Ascending aorta (tissue), 2 donors: ENCODE data around the gene LRRC61. TPM values are rescaled to one million over a fixed set of nuclear protein-coding genes. Genes with fewer than 3 reads are reported as not detected.
"Not testable (repeated sequence)": the region's sequence is repeated elsewhere in the genome, so short reads cannot be mapped to it uniquely, and the experiment has no call there.

Experiments used
- DNase-seq, 2 donors: peaks; one replicate each; pipeline ENCODE4 v3.0.0-alpha.2; 2019; ENCODE audit warnings: low spot score in 2 of 2
- H3K27ac ChIP-seq, 2 donors: fragments of 200-600 bp; sonication (generic); one replicate each; pipeline ENCODE4 v1.5.1; 2016 to 2017; ENCODE audit warnings: mild to moderate bottlenecking in 1 of 2
- H3K27me3 ChIP-seq: fragments of 200-600 bp; sonication (generic); one replicate; pipeline ENCODE4 v1.5.1; 2017
- H3K36me3 ChIP-seq, 2 donors: fragments of 200-600 bp; sonication (generic); one replicate each; pipeline ENCODE4 v1.5.1; 2016
- H3K4me1 ChIP-seq, 2 donors: fragments of 200-600 bp; sonication (generic); one replicate each; pipeline ENCODE4 v1.5.1; 2016 to 2017; ENCODE audit warnings: mild to moderate bottlenecking in 1 of 2
- H3K4me3 ChIP-seq, 2 donors: fragments of 200-600 bp; sonication (generic); one replicate each; pipeline ENCODE4 v1.5.1; 2016 to 2017; ENCODE audit warnings: mild to moderate bottlenecking in 1 of 2
- H3K9me3 ChIP-seq, 2 donors: fragments of 200-600 bp; sonication (generic); one replicate each; pipeline ENCODE4 v1.5.1; 2016
- intact Hi-C: fragments of 100-400 bp; cut with DNase I; formaldehyde crosslinking; loops from one replicate; pipeline ENCODE4 v1.15.1; 2023
- total RNA-seq: library from RNA; depleted of rRNA; stranded (reverse); fragments of >200 nt; gene quantifications from one replicate; pipeline ENCODE4 v1.1.0, GENCODE V29; 2016
- TF ChIP-seq, protein P1 (sequence below), 3 experiments: fragments of 200-600 bp in 2 of 3; fragments of 450-650 bp in 1 of 3; sonication (generic) in 2 of 3; IDR thresholded peaks; one replicate each; pipeline ENCODE4 v1.5.1; 2016 to 2019; ENCODE audit warnings: antibody characterized with exemption in 3 of 3, mild to moderate bottlenecking in 1 of 3, moderate library complexity in 1 of 3

LRRC61 gene
- total RNA-seq, 1 donor from 2014 or later, result 14.7 TPM

DNA sequence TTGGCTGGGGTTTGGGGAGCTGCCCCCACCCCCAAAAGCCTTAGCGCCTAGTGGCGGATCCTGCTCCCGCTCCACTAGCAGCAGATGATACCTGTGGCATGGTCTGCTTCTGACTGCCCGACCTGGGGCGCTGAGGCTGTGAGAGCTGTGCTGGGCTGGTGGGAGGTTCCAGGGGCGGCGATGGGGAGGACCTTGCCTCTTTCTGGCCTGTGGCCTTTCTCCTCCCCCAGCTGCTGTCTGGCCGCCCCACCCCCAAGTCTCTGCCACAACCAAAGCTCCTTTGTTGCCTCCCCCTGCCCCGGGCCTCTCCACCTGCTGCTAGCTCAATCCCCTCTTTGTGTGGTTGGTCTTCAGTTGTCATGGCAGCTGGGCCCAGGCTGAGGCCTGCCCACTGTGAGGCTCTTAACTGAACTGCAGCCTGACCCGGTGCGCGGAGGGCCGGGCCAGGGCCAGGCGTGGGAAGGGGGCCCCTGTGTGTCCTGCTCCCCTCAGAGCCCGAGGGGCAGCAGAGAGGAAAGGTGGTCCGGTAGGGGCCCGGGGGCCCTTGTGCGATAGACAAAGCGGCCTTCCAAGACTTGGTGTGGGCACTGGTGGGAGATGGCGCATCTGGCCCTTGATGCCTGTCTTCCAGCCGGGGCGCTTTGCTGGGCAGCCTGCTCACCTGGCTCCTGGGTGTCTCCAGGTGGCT is 60.7 kb downstream of the LRRC61 start:
- peaks cover 0 to 9% of the 10 kb centered on the region in 2 donors for H3K4me1 ChIP-seq
- DNase-seq, result no peak
- no peaks in the 10 kb centered on the region for H3K36me3 ChIP-seq
- TF ChIP-seq, protein P1, sequence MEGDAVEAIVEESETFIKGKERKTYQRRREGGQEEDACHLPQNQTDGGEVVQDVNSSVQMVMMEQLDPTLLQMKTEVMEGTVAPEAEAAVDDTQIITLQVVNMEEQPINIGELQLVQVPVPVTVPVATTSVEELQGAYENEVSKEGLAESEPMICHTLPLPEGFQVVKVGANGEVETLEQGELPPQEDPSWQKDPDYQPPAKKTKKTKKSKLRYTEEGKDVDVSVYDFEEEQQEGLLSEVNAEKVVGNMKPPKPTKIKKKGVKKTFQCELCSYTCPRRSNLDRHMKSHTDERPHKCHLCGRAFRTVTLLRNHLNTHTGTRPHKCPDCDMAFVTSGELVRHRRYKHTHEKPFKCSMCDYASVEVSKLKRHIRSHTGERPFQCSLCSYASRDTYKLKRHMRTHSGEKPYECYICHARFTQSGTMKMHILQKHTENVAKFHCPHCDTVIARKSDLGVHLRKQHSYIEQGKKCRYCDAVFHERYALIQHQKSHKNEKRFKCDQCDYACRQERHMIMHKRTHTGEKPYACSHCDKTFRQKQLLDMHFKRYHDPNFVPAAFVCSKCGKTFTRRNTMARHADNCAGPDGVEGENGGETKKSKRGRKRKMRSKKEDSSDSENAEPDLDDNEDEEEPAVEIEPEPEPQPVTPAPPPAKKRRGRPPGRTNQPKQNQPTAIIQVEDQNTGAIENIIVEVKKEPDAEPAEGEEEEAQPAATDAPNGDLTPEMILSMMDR (IDR thresholded peaks at IDR 0.05), result no peak
- no peak overlapping the region for H3K27ac ChIP-seq
- H3K4me3 ChIP-seq, result no peak overlapping the region
- H3K9me3 ChIP-seq, result no peaks in the 10 kb centered on the region
- intact Hi-C loops, result no loop called here
- no peaks in the 10 kb centered on the region for H3K27me3 ChIP-seq

DNA sequence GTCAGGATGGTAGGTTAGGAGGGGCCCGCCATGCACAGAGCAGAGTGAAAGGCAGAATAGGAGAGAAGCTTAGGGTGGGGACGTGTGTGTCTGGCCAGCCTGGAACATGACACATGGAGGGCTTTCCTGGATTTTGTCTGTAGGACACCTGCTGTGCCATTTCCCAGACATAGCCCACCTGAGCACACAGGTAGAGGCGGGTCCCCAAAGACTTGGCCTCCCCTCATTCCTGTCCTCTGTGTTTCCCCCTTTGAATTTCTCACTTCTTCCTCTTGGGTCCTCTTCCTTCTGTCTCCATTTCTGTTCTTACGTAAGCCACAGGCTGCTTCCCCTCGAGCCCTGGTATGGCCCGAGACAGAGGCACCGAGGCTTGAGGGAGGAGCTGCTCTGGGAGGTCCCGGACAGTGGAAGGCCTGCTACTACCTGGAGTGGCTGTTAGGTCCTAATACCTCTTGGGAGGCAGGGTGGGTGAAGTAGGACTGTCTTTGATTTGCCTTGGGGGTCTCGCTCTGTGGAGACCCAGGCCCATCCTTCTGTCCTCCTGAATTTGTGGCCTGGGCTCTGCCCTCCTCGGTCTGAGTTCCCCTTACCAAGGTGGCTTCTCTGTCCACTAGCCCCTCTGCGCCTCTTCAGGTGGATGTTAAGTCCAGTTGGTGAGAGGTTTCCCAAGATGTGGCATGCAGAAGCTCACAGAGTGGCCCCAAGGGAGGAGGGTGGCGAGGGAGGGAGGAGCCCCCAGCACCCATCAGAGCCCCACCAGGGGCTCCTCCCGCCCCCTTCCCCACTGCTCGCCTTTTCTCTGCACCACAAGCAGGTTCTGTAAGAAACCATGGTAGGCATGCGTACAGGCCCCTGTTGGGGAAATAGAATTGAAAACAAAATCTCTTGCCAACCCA is 61.5 kb downstream of the LRRC61 start:
- no peak overlapping the region for H3K4me3 ChIP-seq
- TF ChIP-seq, protein P1 (IDR thresholded peaks at IDR 0.05), result no peak
- DNase-seq, result no peak
- H3K9me3 ChIP-seq, result no peaks in the 10 kb centered on the region
- H3K4me1 ChIP-seq, result peaks cover 0 to 9% of the 10 kb centered on the region in 2 donors
- intact Hi-C loops, result no loop called here
- H3K36me3 ChIP-seq, result no peaks in the 10 kb centered on the region
- H3K27ac ChIP-seq, result no peak overlapping the region
- H3K27me3 ChIP-seq, result no peaks in the 10 kb centered on the region

DNA sequence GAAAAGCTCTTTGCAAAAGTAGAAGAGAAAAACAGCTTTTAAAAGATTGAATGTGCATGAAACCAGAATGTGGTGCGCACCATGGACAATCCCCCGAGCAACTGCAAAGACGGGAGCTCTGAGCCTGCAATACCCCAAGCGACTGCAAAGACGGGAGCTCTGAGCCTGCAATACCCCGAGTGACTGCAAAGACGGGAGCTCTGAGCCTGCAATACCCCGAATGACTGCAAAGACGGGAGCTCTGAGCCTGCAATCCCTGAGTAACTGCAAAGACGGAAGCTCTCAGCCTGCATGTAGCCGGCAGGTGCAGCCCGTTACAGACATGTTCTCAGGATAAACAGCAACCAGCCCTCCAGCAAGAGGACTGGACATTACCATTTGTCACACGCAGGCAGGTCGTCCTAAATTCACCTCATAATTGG is 62.2 kb downstream of the LRRC61 start:
- H3K4me1 ChIP-seq, result peaks cover 0 to 4% of the 10 kb centered on the region in 2 donors
- no peak overlapping the region for H3K4me3 ChIP-seq
- DNase-seq, result no peak
- H3K27ac ChIP-seq, result no peak overlapping the region
- no peaks in the 10 kb centered on the region for H3K9me3 ChIP-seq
- no peaks in the 10 kb centered on the region for H3K36me3 ChIP-seq
- TF ChIP-seq, protein P1 (IDR thresholded peaks at IDR 0.05), result no peak
- intact Hi-C loops, result no loop called here
- no peaks in the 10 kb centered on the region for H3K27me3 ChIP-seq

DNA sequence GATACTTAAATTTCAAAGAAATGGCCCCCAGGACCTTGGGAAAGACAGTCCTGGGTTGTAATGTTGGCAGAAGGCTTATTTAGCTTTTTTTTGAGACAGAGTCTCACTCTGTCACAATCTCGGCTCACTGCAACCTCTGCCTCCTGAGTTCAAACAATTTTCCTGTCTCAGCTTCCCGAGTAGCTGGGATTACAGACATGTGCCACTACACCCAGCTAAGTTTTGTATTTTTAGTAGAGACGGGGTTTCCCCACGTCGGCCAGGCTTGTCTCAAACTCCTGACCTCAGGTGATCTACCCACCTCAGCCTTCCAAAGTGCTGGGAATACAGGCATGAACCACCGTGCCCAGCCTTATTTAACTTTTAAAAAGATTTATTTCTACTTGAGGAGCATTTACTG is 62.7 kb downstream of the LRRC61 start:
- H3K4me1 ChIP-seq, H3K27ac ChIP-seq, H3K36me3 ChIP-seq, intact Hi-C loops, DNase-seq, H3K4me3 ChIP-seq, H3K27me3 ChIP-seq, H3K9me3 ChIP-seq: not testable (repeated sequence)

Other genes with a start within 250 kb of the LRRC61 start
- gene ACTR3C, start 190 bp downstream of the LRRC61 start, total RNA-seq, result 0.11 TPM
- 144 TPM for gene RARRES2, start 18.3 kb downstream of the LRRC61 start, total RNA-seq
- gene REPIN1, start 45.5 kb downstream of the LRRC61 start, total RNA-seq, result 123 TPM
- gene ZNF775, start 56.0 kb downstream of the LRRC61 start, total RNA-seq, result 17.1 TPM
- 28.3 TPM for gene GIMAP8, start 127.3 kb downstream of the LRRC61 start, total RNA-seq
- gene GIMAP7, start 191.5 kb downstream of the LRRC61 start, total RNA-seq, result 9.4 TPM
- 29.5 TPM for gene GIMAP4, start 244.0 kb downstream of the LRRC61 start, total RNA-seq